Measurements from ENCODE around the gene NAV2. TPM values are rescaled to one million over a fixed set of nuclear protein-coding genes. Genes with fewer than 3 reads are reported as not detected.

NAV2 gene
- total and polyA plus RNA-seq, 2 experiments from 2014 or later, result 26.0 to 45.0 TPM

DNA sequence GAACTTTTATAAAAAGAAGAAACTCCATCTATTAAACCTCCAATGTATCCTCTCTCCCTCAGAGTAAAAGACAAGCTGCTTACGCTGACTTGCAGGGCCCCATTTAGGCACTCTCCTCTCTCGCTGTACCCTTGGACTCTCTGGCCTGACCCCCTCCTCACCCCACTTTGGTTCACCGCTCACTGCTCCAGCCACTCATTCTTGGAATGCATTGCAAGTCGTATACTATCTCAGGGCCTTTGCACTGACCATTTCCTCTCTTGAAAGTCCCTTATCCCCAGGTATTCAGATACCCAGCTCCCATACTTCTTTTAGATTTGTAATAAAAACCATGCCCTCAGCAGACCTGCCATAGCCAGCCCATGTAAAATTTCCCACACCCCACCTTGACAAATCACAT, 308.1 kb downstream of the NAV2 start (continued):
- TF ChIP-seq, protein P1, sequence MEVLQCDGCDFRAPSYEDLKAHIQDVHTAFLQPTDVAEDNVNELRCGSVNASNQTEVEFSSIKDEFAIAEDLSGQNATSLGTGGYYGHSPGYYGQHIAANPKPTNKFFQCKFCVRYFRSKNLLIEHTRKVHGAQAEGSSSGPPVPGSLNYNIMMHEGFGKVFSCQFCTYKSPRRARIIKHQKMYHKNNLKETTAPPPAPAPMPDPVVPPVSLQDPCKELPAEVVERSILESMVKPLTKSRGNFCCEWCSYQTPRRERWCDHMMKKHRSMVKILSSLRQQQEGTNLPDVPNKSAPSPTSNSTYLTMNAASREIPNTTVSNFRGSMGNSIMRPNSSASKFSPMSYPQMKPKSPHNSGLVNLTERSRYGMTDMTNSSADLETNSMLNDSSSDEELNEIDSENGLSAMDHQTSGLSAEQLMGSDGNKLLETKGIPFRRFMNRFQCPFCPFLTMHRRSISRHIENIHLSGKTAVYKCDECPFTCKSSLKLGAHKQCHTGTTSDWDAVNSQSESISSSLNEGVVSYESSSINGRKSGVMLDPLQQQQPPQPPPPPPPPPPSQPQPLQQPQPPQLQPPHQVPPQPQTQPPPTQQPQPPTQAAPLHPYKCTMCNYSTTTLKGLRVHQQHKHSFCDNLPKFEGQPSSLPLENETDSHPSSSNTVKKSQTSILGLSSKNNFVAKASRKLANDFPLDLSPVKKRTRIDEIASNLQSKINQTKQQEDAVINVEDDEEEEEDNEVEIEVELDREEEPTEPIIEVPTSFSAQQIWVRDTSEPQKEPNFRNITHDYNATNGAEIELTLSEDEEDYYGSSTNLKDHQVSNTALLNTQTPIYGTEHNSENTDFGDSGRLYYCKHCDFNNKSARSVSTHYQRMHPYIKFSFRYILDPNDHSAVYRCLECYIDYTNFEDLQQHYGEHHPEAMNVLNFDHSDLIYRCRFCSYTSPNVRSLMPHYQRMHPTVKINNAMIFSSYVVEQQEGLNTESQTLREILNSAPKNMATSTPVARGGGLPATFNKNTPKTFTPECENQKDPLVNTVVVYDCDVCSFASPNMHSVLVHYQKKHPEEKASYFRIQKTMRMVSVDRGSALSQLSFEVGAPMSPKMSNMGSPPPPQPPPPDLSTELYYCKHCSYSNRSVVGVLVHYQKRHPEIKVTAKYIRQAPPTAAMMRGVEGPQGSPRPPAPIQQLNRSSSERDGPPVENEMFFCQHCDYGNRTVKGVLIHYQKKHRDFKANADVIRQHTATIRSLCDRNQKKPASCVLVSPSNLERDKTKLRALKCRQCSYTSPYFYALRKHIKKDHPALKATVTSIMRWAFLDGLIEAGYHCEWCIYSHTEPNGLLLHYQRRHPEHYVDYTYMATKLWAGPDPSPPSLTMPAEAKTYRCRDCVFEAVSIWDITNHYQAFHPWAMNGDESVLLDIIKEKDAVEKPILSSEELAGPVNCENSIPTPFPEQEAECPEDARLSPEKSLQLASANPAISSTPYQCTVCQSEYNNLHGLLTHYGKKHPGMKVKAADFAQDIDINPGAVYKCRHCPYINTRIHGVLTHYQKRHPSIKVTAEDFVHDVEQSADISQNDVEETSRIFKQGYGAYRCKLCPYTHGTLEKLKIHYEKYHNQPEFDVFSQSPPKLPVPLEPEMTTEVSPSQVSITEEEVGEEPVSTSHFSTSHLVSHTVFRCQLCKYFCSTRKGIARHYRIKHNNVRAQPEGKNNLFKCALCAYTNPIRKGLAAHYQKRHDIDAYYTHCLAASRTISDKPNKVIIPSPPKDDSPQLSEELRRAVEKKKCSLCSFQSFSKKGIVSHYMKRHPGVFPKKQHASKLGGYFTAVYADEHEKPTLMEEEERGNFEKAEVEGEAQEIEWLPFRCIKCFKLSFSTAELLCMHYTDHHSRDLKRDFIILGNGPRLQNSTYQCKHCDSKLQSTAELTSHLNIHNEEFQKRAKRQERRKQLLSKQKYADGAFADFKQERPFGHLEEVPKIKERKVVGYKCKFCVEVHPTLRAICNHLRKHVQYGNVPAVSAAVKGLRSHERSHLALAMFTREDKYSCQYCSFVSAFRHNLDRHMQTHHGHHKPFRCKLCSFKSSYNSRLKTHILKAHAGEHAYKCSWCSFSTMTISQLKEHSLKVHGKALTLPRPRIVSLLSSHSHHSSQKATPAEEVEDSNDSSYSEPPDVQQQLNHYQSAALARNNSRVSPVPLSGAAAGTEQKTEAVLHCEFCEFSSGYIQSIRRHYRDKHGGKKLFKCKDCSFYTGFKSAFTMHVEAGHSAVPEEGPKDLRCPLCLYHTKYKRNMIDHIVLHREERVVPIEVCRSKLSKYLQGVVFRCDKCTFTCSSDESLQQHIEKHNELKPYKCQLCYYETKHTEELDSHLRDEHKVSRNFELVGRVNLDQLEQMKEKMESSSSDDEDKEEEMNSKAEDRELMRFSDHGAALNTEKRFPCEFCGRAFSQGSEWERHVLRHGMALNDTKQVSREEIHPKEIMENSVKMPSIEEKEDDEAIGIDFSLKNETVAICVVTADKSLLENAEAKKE (CRISPR knock-in tag; IDR thresholded peaks at IDR 0.05), result no peak
- TF ChIP-seq ZNF331 (CRISPR knock-in tag; IDR thresholded peaks at IDR 0.05; ENCODE audit: low read depth) (no peak), EZH2phosphoT487 (IDR thresholded peaks at IDR 0.05; ENCODE audit: unreplicated experiment) (no peak), ETS1 (IDR thresholded peaks at IDR 0.05) (no peak), CTCF (conservative IDR thresholded peaks at IDR 0.05; ENCODE audit: low read depth in 2 of 2) (no peak), CREB1 (CRISPR knock-in tag; IDR thresholded peaks at IDR 0.05; ENCODE audit: low read depth) (no peak)
- TF ChIP-seq, protein P2, sequence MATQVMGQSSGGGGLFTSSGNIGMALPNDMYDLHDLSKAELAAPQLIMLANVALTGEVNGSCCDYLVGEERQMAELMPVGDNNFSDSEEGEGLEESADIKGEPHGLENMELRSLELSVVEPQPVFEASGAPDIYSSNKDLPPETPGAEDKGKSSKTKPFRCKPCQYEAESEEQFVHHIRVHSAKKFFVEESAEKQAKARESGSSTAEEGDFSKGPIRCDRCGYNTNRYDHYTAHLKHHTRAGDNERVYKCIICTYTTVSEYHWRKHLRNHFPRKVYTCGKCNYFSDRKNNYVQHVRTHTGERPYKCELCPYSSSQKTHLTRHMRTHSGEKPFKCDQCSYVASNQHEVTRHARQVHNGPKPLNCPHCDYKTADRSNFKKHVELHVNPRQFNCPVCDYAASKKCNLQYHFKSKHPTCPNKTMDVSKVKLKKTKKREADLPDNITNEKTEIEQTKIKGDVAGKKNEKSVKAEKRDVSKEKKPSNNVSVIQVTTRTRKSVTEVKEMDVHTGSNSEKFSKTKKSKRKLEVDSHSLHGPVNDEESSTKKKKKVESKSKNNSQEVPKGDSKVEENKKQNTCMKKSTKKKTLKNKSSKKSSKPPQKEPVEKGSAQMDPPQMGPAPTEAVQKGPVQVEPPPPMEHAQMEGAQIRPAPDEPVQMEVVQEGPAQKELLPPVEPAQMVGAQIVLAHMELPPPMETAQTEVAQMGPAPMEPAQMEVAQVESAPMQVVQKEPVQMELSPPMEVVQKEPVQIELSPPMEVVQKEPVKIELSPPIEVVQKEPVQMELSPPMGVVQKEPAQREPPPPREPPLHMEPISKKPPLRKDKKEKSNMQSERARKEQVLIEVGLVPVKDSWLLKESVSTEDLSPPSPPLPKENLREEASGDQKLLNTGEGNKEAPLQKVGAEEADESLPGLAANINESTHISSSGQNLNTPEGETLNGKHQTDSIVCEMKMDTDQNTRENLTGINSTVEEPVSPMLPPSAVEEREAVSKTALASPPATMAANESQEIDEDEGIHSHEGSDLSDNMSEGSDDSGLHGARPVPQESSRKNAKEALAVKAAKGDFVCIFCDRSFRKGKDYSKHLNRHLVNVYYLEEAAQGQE (IDR thresholded peaks at IDR 0.05; ENCODE audit: unreplicated experiment), result no peak

All from GM23338 (cell line).